ENCODE data around the gene IL22RA2.

Gene IL22RA2

GRCh38 chr6:137185290-137185689, 11.8 kb upstream of the IL22RA2 start:
- H2BK120ac ChIP-seq (ENCODE audit: insufficient read depth, low read length, poor library complexity), result no peak overlapping the region
- DNase-seq, result no peak
- H4K91ac ChIP-seq (ENCODE audit: low read depth, low read length), result no peak overlapping the region
- no peak overlapping the region for H2AFZ ChIP-seq (ENCODE audit: insufficient read depth, low read length, poor library complexity)
- no peak overlapping the region for H3K4ac ChIP-seq (ENCODE audit: low read depth, low read length)
- H3K9ac ChIP-seq (ENCODE audit: low read length), result no peak overlapping the region
- H4K12ac ChIP-seq (ENCODE audit: low read depth, low read length), result no peak overlapping the region
- no peak overlapping the region for H3K18ac ChIP-seq (ENCODE audit: low read length)
- no peaks in the 10 kb centered on the region for H3K27me3 ChIP-seq (ENCODE audit: insufficient read depth, low read length)
- no peaks in the 10 kb centered on the region for H3K4me1 ChIP-seq (ENCODE audit: control insufficient read depth in 1 of 2, insufficient read depth in 2 of 2, low read length in 2 of 2)
- no peak overlapping the region for H3K4me2 ChIP-seq (ENCODE audit: low read length)
- no peak overlapping the region for H3K23ac ChIP-seq (ENCODE audit: low read length)
- H3K79me2 ChIP-seq (ENCODE audit: control insufficient read depth, insufficient read depth, low read length, poor library complexity), result no peaks in the 10 kb centered on the region
- no peak overlapping the region for H2BK12ac ChIP-seq (ENCODE audit: low read length)
- no peak overlapping the region for H3K14ac ChIP-seq (ENCODE audit: low read length)
- H2AK5ac ChIP-seq (ENCODE audit: low read length), result no peak overlapping the region
- no peak overlapping the region for H3K27ac ChIP-seq (ENCODE audit: low read depth, low read length)
- peaks cover 12% of the 10 kb centered on the region for H3K9me3 ChIP-seq (ENCODE audit: insufficient read depth, low read depth, low read length)
- no peaks in the 10 kb centered on the region for H3K36me3 ChIP-seq (ENCODE audit: control insufficient read depth in 1 of 2, insufficient read depth in 2 of 2, low read length in 2 of 2)
- no peak overlapping the region for H2BK5ac ChIP-seq (ENCODE audit: low read depth, low read length, poor library complexity)
- WGBS (ENCODE audit: extremely low coverage, insufficient coverage, insufficient read length), result no CpG with 5 or more reads among the region's 3 CpGs
- no peaks in the 10 kb centered on the region for H3K79me1 ChIP-seq (ENCODE audit: low read length)
- H3K4me3 ChIP-seq (ENCODE audit: low read depth, low read length), result no peak overlapping the region
- H4K8ac ChIP-seq (ENCODE audit: low read depth, low read length), result no peak overlapping the region

GRCh38 chr6:137182654-137183073, 9.2 kb upstream of the IL22RA2 start:
- Histone ChIP-seq H3K18ac (ENCODE audit: low read length) (no peak overlapping the region), H3K9ac (ENCODE audit: low read length) (no peak overlapping the region), H4K8ac (ENCODE audit: low read depth, low read length) (no peak overlapping the region), H3K4ac (ENCODE audit: low read depth, low read length) (no peak overlapping the region), H3K4me1 (ENCODE audit: control insufficient read depth in 1 of 2, insufficient read depth in 2 of 2, low read length in 2 of 2) (no peaks in the 10 kb centered on the region), H3K79me1 (ENCODE audit: low read length) (no peaks in the 10 kb centered on the region), H3K79me2 (ENCODE audit: control insufficient read depth, insufficient read depth, low read length, poor library complexity) (no peaks in the 10 kb centered on the region), H2AK5ac (ENCODE audit: low read length) (no peak overlapping the region), H3K27ac (ENCODE audit: low read depth, low read length) (no peak overlapping the region), H3K36me3 (ENCODE audit: control insufficient read depth in 1 of 2, insufficient read depth in 2 of 2, low read length in 2 of 2) (no peaks in the 10 kb centered on the region), H3K27me3 (ENCODE audit: insufficient read depth, low read length) (no peaks in the 10 kb centered on the region), H3K9me3 (ENCODE audit: insufficient read depth, low read depth, low read length) (peaks cover 18% of the 10 kb centered on the region), H2BK12ac (ENCODE audit: low read length) (no peak overlapping the region), H3K14ac (ENCODE audit: low read length) (no peak overlapping the region), H2BK5ac (ENCODE audit: low read depth, low read length, poor library complexity) (no peak overlapping the region), H2AFZ (ENCODE audit: insufficient read depth, low read length, poor library complexity) (no peak overlapping the region), H4K91ac (ENCODE audit: low read depth, low read length) (no peak overlapping the region), H4K12ac (ENCODE audit: low read depth, low read length) (no peak overlapping the region), H2BK120ac (ENCODE audit: insufficient read depth, low read length, poor library complexity) (no peak overlapping the region), H3K23ac (ENCODE audit: low read length) (no peak overlapping the region), H3K4me3 (ENCODE audit: low read depth, low read length) (no peak overlapping the region), H3K4me2 (ENCODE audit: low read length) (no peak overlapping the region)
- DNase-seq, result no peak

DNA sequence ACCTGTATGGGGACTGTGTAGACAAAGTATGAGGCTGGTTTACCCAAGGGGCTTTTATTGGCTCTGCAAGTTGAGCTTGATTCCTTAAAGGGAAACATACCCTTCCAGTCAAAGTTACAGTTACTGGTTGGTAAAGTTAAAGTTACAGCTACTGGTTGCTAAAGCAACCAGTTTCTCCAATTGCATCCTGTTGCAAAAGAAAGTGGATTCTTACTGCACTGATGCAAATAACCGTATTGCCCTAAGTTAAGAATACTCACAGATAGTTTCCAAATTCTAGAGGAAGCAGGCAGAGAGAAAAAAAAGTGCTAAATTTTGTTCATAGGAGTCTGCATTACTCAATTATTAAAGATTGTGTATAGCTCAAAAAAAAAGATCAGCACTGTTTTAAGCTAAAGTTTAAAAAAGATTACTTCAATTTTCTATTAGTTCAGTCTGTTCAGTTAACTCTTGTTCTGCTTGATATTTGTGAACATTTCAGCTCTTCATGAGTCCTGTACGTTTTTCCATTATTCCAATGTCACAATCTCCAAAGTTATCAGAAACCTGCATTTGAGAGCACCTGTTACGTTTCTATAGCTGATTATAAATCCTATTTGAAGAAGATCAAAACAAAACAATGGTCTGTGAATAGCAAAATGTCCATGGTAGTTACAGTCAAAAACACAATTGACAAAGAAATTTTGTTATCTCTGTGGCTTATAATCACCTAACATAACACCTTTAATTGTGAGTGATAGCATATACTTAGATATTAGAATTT, 8.6 kb upstream of the IL22RA2 start:
- Histone ChIP-seq H4K8ac (ENCODE audit: low read depth, low read length) (no peak overlapping the region), H2BK120ac (ENCODE audit: insufficient read depth, low read length, poor library complexity) (no peak overlapping the region), H2AK5ac (ENCODE audit: low read length) (no peak overlapping the region), H3K9ac (ENCODE audit: low read length) (no peak overlapping the region), H3K4ac (ENCODE audit: low read depth, low read length) (no peak overlapping the region), H2BK12ac (ENCODE audit: low read length) (no peak overlapping the region), H3K36me3 (ENCODE audit: control insufficient read depth in 1 of 2, insufficient read depth in 2 of 2, low read length in 2 of 2) (no peaks in the 10 kb centered on the region), H3K79me2 (ENCODE audit: control insufficient read depth, insufficient read depth, low read length, poor library complexity) (no peaks in the 10 kb centered on the region), H3K27me3 (ENCODE audit: insufficient read depth, low read length) (no peaks in the 10 kb centered on the region), H3K4me3 (ENCODE audit: low read depth, low read length) (no peak overlapping the region), H4K91ac (ENCODE audit: low read depth, low read length) (no peak overlapping the region), H3K9me3 (ENCODE audit: insufficient read depth, low read depth, low read length) (peaks cover 18% of the 10 kb centered on the region), H3K18ac (ENCODE audit: low read length) (no peak overlapping the region), H2BK5ac (ENCODE audit: low read depth, low read length, poor library complexity) (no peak overlapping the region), H3K79me1 (ENCODE audit: low read length) (no peaks in the 10 kb centered on the region), H2AFZ (ENCODE audit: insufficient read depth, low read length, poor library complexity) (no peak overlapping the region), H3K23ac (ENCODE audit: low read length) (no peak overlapping the region), H3K27ac (ENCODE audit: low read depth, low read length) (no peak overlapping the region), H3K14ac (ENCODE audit: low read length) (no peak overlapping the region), H3K4me1 (ENCODE audit: control insufficient read depth in 1 of 2, insufficient read depth in 2 of 2, low read length in 2 of 2) (no peaks in the 10 kb centered on the region), H3K4me2 (ENCODE audit: low read length) (no peak overlapping the region), H4K12ac (ENCODE audit: low read depth, low read length) (no peak overlapping the region)
- WGBS (ENCODE audit: extremely low coverage, insufficient coverage, insufficient read length), result no CpG with 5 or more reads among the region's 3 CpGs
- no peak for DNase-seq

DNA sequence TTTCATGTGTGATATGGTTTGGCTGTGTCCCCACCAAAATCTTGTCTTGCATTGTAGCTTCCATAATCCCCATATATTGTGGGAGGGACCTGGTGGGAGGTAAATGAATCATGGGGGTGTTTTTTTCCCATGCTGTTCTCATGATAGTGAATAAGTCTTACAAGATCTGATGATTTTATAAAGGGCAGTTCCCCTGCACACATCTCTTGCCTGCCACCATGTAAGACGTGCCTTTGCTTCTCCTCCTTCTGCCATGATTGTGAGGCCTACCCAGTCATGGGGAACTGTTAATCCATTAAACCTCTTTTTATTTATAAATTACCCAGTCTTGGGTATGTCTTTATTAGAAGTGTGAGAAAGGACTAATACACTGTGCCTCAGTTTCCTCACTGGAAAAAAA, 4.2 kb upstream of the IL22RA2 start:
- no CpG with 5 or more reads among the region's 1 CpG for WGBS (ENCODE audit: extremely low coverage, insufficient coverage, insufficient read length)
- H3K4ac ChIP-seq (ENCODE audit: low read depth, low read length), result no peak overlapping the region

More for the DNA sequence above, 4.2 kb upstream of the IL22RA2 start:
- H3K4me1 ChIP-seq (ENCODE audit: control insufficient read depth in 1 of 2, insufficient read depth in 2 of 2, low read length in 2 of 2), result peaks cover 0 to 2% of the 10 kb centered on the region in 2 experiments
- H3K18ac ChIP-seq (ENCODE audit: low read length), result no peak overlapping the region
- no peak overlapping the region for H3K23ac ChIP-seq (ENCODE audit: low read length)
- no peak overlapping the region for H3K4me3 ChIP-seq (ENCODE audit: low read depth, low read length)
- H2AK5ac ChIP-seq (ENCODE audit: low read length), result no peak overlapping the region
- no peak overlapping the region for H3K27ac ChIP-seq (ENCODE audit: low read depth, low read length)
- no peaks in the 10 kb centered on the region for H3K27me3 ChIP-seq (ENCODE audit: insufficient read depth, low read length)
- no peak overlapping the region for H2AFZ ChIP-seq (ENCODE audit: insufficient read depth, low read length, poor library complexity)
- no peak overlapping the region for H4K91ac ChIP-seq (ENCODE audit: low read depth, low read length)
- no peaks in the 10 kb centered on the region for H3K36me3 ChIP-seq (ENCODE audit: control insufficient read depth in 1 of 2, insufficient read depth in 2 of 2, low read length in 2 of 2)
- H3K79me1 ChIP-seq (ENCODE audit: low read length), result no peaks in the 10 kb centered on the region
- H2BK120ac ChIP-seq (ENCODE audit: insufficient read depth, low read length, poor library complexity), result no peak overlapping the region
- H3K4me2 ChIP-seq (ENCODE audit: low read length), result no peak overlapping the region
- H2BK5ac ChIP-seq (ENCODE audit: low read depth, low read length, poor library complexity), result no peak overlapping the region
- peaks cover 13% of the 10 kb centered on the region for H3K9me3 ChIP-seq (ENCODE audit: insufficient read depth, low read depth, low read length)
- H3K14ac ChIP-seq (ENCODE audit: low read length), result no peak overlapping the region
- H3K9ac ChIP-seq (ENCODE audit: low read length), result no peak overlapping the region
- H3K79me2 ChIP-seq (ENCODE audit: control insufficient read depth, insufficient read depth, low read length, poor library complexity), result no peaks in the 10 kb centered on the region
- H4K12ac ChIP-seq (ENCODE audit: low read depth, low read length), result no peak overlapping the region
- H4K8ac ChIP-seq (ENCODE audit: low read depth, low read length), result no peak overlapping the region
- H2BK12ac ChIP-seq (ENCODE audit: low read length), result no peak overlapping the region
- DNase-seq, result no peak

Data from trophoblast cell (in vitro differentiated cells and primary cell).